AG08395 (cell line): Measurements from ENCODE around the gene DDR2.

Experiments
- DNase-seq: peaks from one replicate; pipeline ENCODE4 v3.0.0; 2012; ENCODE audit warnings: mixed read lengths, low spot score

Gene DDR2

GRCh38 chr1:162699366-162699765 is 67.1 kb downstream of the DDR2 start:
- DNase-seq = no peak

GRCh38 chr1:162700131-162700530 is 67.9 kb downstream of the DDR2 start:
- DNase-seq = no peak

- no peak for DNase-seq
Measured at GRCh38 chr1:162701286-162701685, 69.0 kb downstream of the DDR2 start.

GRCh38 chr1:162702628-162703027 is 70.4 kb downstream of the DDR2 start:
- no peak for DNase-seq

- DNase-seq = no peak
Measured at GRCh38 chr1:162703708-162704107, 71.4 kb downstream of the DDR2 start.

GRCh38 chr1:162704673-162705424 is 72.6 kb downstream of the DDR2 start:
- DNase-seq = no peak

- no peak for DNase-seq
Measured at GRCh38 chr1:162706003-162706402, 73.7 kb downstream of the DDR2 start.

GRCh38 chr1:162706606-162707005 is 74.3 kb downstream of the DDR2 start:
- no peak for DNase-seq

- no peak for DNase-seq
Measured at GRCh38 chr1:162708286-162708685, 76.0 kb downstream of the DDR2 start.

- DNase-seq = no peak
Measured at GRCh38 chr1:162709132-162709860, 77.0 kb downstream of the DDR2 start.

- DNase-seq = no peak
Measured at GRCh38 chr1:162709870-162710269, 77.6 kb downstream of the DDR2 start.

GRCh38 chr1:162710345-162710744 is 78.1 kb downstream of the DDR2 start:
- peak; percentile 46 for DNase-seq

GRCh38 chr1:162710780-162711465 is 78.7 kb downstream of the DDR2 start:
- DNase-seq = no peak

GRCh38 chr1:162712317-162713029 is 80.2 kb downstream of the DDR2 start:
- DNase-seq = no peak

GRCh38 chr1:162716123-162716522 is 83.9 kb downstream of the DDR2 start:
- no peak for DNase-seq

GRCh38 chr1:162716552-162716951 is 84.3 kb downstream of the DDR2 start:
- no peak for DNase-seq

- no peak for DNase-seq
Measured at GRCh38 chr1:162717548-162718184, 85.4 kb downstream of the DDR2 start.

GRCh38 chr1:162719678-162720077 is 87.4 kb downstream of the DDR2 start:
- no peak for DNase-seq

- DNase-seq = peak; percentile 50
Measured at GRCh38 chr1:162720996-162721395, 88.7 kb downstream of the DDR2 start.

- no peak for DNase-seq
Measured at GRCh38 chr1:162721471-162721870, 89.2 kb downstream of the DDR2 start.

GRCh38 chr1:162722036-162722435 is 89.8 kb downstream of the DDR2 start:
- no peak for DNase-seq

GRCh38 chr1:162724583-162725120 is 92.4 kb downstream of the DDR2 start:
- no peak for DNase-seq
